HepG2 (cell line): ENCODE data around the gene RUVBL1. TPM values are rescaled to one million over a fixed set of nuclear protein-coding genes. Genes with fewer than 3 reads are reported as not detected.
A peak's percentile ranks its signal among the peaks of the same experiment; 100 is the strongest.

ENCODE experiments used
- NFIC ChIP-seq: IDR thresholded peaks from 2 replicates; pipeline ENCODE4 v1.6.1; 2012; ENCODE audit warnings: mild to moderate bottlenecking, low read length, inconsistent platforms
- NKX3-1 ChIP-seq: sonication (generic); formaldehyde crosslinking; IDR thresholded peaks from 2 replicates; pipeline ENCODE4 v1.5.0; 2020; ENCODE audit warnings: missing genetic modification reagents
- RFX1 ChIP-seq: fragments of 450-650 bp; IDR thresholded peaks from 2 replicates; pipeline ENCODE4 v1.6.1; 2017
- TCF7 ChIP-seq: sonication (generic); IDR thresholded peaks from 2 replicates; pipeline ENCODE4 v1.6.1; 2016; ENCODE audit warnings: antibody characterized with exemption, low read depth
- ZNF33B ChIP-seq: sonication (generic); formaldehyde crosslinking; IDR thresholded peaks from 2 replicates; pipeline ENCODE4 v1.5.1; 2020; ENCODE audit warnings: mild to moderate bottlenecking, missing genetic modification reagents
- ZNF552 ChIP-seq: sonication (generic); formaldehyde crosslinking; IDR thresholded peaks from 2 replicates; pipeline ENCODE4 v1.9.0; 2022; ENCODE audit warnings: missing genetic modification reagents, mild to moderate bottlenecking, borderline replicate concordance
- ZNF775 ChIP-seq: sonication (generic); formaldehyde crosslinking; IDR thresholded peaks from 2 replicates; pipeline ENCODE4 v1.4.0; 2020; ENCODE audit warnings: missing genetic modification reagents, mild to moderate bottlenecking, moderate library complexity, borderline replicate concordance
- ZNF841 ChIP-seq: sonication (generic); formaldehyde crosslinking; IDR thresholded peaks from 2 replicates; pipeline ENCODE4 v1.8.1; 2023; ENCODE audit warnings: missing genetic modification reagents, borderline replicate concordance
- polyA plus RNA-seq, 8 experiments: library from polyadenylated mRNA; depleted of rRNA in 3 of 8; stranded (reverse) in 7 of 8; unstranded in 1 of 8; fragments of >200 nt; fragmentation: Illumina TruSeq in 4 of 8; extraction: Trizol in 4 of 8; gene quantifications; 2 replicates each; pipeline versions ENCODE4 v1.2.1 to v1.2.3, GENCODE V29; 2011 to 2016; ENCODE audit warnings: low read depth in 4 of 8, missing spikeins in 1 of 8, mixed read lengths in 1 of 8; ENCODE audit not compliant: insufficient read depth in 1 of 8
- total RNA-seq, 5 experiments: library from RNA; depleted of rRNA; stranded (reverse); fragments of >200 nt; fragmentation: Illumina TruSeq; extraction: Trizol; gene quantifications; 2 replicates each; pipeline ENCODE4 v1.2.3, GENCODE V29; 2016; ENCODE audit warnings: low read depth in 1 of 5
- TF ChIP-seq, protein P1 (sequence below): sonication (generic); formaldehyde crosslinking; conservative IDR thresholded peaks from 2 replicates; pipeline ENCODE4 v1.4.0; 2020; ENCODE audit warnings: missing genetic modification reagents
- TF ChIP-seq, protein P2 (sequence below): sonication (generic); formaldehyde crosslinking; IDR thresholded peaks from 2 replicates; pipeline ENCODE4 v1.4.0; 2020; ENCODE audit warnings: missing genetic modification reagents, mild to moderate bottlenecking, borderline replicate concordance
- TF ChIP-seq, protein P3 (sequence below): sonication (generic); formaldehyde crosslinking; IDR thresholded peaks from 2 replicates; pipeline ENCODE4 v1.5.1; 2020; ENCODE audit warnings: mild to moderate bottlenecking, missing genetic modification reagents, borderline replicate concordance
- TF ChIP-seq, protein P4 (sequence below): sonication (generic); formaldehyde crosslinking; IDR thresholded peaks from 2 replicates; pipeline ENCODE4 v1.8.0; 2022; ENCODE audit warnings: missing genetic modification reagents, mild to moderate bottlenecking, moderate library complexity, borderline replicate concordance
- TF ChIP-seq, protein P5 (sequence below): IDR thresholded peaks from 2 replicates; pipeline ENCODE4 v1.6.1; 2016; ENCODE audit warnings: low read depth, missing genetic modification reagents, missing compliant biosample characterization

Gene RUVBL1
- total and polyA plus RNA-seq, 2 of the 13 experiments (the other 11 are each of a cell fraction or from before 2014, with no cell fraction given), result 32.7 to 86.3 TPM

DNA sequence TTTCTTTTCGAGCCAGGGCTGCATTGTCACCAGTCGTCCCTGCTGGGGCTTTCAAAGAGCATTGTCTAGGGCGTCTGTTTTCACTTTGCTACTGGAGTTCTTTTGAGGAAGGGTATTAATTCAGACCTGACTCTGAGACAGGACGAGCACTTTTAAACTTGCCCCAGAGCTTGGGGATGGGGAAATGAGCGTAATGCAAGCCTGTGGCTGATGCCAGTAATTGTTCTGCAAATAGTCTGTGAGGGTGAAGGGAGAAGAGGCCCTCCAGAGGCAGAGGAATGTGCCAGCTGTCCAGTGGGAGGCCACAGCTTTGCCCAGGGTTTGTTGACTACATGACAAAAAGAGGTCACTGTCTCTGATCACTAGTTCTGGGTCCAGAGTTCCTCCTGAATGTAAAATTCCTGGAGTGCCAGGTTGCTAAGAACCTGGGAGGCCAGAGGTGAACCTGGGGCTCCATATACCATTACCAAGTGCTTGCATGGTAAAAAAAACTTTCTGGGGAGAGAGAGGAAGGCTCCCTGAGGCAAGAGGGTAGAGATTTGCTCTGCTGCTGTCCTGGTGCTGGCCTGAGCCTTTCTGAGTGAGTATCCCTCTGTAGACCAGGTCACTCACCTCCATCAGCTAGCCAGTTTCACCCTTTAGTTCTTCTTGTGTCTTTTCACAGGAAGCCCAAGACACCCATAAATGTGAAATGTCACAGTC, 44.5 kb upstream of the RUVBL1 start (continued):
- TF ChIP-seq, protein P1, sequence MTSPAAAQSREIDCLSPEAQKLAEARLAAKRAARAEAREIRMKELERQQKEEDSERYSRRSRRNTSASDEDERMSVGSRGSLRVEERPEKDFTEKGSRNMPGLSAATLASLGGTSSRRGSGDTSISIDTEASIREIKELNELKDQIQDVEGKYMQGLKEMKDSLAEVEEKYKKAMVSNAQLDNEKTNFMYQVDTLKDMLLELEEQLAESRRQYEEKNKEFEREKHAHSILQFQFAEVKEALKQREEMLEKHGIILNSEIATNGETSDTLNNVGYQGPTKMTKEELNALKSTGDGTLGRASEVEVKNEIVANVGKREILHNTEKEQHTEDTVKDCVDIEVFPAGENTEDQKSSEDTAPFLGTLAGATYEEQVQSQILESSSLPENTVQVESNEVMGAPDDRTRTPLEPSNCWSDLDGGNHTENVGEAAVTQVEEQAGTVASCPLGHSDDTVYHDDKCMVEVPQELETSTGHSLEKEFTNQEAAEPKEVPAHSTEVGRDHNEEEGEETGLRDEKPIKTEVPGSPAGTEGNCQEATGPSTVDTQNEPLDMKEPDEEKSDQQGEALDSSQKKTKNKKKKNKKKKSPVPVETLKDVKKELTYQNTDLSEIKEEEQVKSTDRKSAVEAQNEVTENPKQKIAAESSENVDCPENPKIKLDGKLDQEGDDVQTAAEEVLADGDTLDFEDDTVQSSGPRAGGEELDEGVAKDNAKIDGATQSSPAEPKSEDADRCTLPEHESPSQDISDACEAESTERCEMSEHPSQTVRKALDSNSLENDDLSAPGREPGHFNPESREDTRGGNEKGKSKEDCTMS, result no peak
- TF ChIP-seq, protein P2, sequence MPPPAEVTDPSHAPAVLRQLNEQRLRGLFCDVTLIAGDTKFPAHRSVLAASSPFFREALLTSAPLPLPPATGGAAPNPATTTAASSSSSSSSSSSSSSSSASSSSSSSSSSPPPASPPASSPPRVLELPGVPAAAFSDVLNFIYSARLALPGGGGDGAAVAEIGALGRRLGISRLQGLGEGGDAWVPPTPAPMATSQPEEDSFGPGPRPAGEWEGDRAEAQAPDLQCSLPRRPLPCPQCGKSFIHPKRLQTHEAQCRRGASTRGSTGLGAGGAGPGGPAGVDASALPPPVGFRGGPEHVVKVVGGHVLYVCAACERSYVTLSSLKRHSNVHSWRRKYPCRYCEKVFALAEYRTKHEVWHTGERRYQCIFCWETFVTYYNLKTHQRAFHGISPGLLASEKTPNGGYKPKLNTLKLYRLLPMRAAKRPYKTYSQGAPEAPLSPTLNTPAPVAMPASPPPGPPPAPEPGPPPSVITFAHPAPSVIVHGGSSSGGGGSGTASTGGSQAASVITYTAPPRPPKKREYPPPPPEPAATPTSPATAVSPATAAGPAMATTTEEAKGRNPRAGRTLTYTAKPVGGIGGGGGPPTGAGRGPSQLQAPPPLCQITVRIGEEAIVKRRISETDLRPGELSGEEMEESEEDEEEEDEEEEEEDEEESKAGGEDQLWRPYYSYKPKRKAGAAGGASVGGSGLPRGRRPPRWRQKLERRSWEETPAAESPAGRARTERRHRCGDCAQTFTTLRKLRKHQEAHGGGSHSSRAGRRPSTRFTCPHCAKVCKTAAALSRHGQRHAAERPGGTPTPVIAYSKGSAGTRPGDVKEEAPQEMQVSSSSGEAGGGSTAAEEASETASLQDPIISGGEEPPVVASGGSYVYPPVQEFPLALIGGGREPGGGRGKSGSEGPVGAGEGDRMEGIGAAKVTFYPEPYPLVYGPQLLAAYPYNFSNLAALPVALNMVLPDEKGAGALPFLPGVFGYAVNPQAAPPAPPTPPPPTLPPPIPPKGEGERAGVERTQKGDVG (CRISPR knock-in tag), result no peak
- TF ChIP-seq NKX3-1 (CRISPR knock-in tag), result peak; percentile 80
- TF ChIP-seq ZNF33B (CRISPR knock-in tag), result no peak
- TF ChIP-seq, protein P3, sequence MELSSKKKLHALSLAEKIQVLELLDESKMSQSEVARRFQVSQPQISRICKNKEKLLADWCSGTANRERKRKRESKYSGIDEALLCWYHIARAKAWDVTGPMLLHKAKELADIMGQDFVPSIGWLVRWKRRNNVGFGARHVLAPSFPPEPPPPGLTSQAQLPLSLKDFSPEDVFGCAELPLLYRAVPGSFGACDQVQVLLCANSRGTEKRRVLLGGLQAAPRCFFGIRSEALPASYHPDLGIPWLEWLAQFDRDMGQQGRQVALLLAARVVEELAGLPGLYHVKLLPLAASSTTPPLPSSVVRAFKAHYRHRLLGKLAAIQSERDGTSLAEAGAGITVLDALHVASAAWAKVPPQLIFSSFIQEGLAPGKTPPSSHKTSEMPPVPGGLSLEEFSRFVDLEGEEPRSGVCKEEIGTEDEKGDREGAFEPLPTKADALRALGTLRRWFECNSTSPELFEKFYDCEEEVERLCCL, result no peak
- TF ChIP-seq ZNF841, result no peak
- TF ChIP-seq, protein P4, sequence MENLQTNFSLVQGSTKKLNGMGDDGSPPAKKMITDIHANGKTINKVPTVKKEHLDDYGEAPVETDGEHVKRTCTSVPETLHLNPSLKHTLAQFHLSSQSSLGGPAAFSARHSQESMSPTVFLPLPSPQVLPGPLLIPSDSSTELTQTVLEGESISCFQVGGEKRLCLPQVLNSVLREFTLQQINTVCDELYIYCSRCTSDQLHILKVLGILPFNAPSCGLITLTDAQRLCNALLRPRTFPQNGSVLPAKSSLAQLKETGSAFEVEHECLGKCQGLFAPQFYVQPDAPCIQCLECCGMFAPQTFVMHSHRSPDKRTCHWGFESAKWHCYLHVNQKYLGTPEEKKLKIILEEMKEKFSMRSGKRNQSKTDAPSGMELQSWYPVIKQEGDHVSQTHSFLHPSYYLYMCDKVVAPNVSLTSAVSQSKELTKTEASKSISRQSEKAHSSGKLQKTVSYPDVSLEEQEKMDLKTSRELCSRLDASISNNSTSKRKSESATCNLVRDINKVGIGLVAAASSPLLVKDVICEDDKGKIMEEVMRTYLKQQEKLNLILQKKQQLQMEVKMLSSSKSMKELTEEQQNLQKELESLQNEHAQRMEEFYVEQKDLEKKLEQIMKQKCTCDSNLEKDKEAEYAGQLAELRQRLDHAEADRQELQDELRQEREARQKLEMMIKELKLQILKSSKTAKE (CRISPR knock-in tag), result peak; percentile 84
- TF ChIP-seq ZNF775 (CRISPR knock-in tag), result no peak
- TF ChIP-seq RFX1, result 0 out of 2 replicates have a peak, but pooled peaks have one; percentile 23
- TF ChIP-seq, protein P5, sequence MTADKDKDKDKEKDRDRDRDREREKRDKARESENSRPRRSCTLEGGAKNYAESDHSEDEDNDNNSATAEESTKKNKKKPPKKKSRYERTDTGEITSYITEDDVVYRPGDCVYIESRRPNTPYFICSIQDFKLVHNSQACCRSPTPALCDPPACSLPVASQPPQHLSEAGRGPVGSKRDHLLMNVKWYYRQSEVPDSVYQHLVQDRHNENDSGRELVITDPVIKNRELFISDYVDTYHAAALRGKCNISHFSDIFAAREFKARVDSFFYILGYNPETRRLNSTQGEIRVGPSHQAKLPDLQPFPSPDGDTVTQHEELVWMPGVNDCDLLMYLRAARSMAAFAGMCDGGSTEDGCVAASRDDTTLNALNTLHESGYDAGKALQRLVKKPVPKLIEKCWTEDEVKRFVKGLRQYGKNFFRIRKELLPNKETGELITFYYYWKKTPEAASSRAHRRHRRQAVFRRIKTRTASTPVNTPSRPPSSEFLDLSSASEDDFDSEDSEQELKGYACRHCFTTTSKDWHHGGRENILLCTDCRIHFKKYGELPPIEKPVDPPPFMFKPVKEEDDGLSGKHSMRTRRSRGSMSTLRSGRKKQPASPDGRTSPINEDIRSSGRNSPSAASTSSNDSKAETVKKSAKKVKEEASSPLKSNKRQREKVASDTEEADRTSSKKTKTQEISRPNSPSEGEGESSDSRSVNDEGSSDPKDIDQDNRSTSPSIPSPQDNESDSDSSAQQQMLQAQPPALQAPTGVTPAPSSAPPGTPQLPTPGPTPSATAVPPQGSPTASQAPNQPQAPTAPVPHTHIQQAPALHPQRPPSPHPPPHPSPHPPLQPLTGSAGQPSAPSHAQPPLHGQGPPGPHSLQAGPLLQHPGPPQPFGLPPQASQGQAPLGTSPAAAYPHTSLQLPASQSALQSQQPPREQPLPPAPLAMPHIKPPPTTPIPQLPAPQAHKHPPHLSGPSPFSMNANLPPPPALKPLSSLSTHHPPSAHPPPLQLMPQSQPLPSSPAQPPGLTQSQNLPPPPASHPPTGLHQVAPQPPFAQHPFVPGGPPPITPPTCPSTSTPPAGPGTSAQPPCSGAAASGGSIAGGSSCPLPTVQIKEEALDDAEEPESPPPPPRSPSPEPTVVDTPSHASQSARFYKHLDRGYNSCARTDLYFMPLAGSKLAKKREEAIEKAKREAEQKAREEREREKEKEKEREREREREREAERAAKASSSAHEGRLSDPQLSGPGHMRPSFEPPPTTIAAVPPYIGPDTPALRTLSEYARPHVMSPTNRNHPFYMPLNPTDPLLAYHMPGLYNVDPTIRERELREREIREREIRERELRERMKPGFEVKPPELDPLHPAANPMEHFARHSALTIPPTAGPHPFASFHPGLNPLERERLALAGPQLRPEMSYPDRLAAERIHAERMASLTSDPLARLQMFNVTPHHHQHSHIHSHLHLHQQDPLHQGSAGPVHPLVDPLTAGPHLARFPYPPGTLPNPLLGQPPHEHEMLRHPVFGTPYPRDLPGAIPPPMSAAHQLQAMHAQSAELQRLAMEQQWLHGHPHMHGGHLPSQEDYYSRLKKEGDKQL (CRISPR knock-in tag), result 0 out of 2 replicates have a peak, but pooled peaks have one; percentile 13
- TF ChIP-seq TCF7, result peak; percentile 77
- no peak for TF ChIP-seq ZNF552 (CRISPR knock-in tag)
- no peak; the same call in 1 of the 2 replicates for TF ChIP-seq NFIC
